WTC11 (cell line): ENCODE measurements around the gene RBBP4. TPM values are rescaled to one million over a fixed set of nuclear protein-coding genes. Genes with fewer than 3 reads are reported as not detected.
A peak's percentile ranks its signal among the peaks of the same experiment; 100 is the strongest.

Source experiments
- ATAC-seq: fragments of 200-7000 bp; cut with Tn5 transposase; 2 replicates; pipeline ENCODE4 v1.10.0; 2021; ENCODE audit warnings: mild to moderate bottlenecking, moderate library complexity
- CTCF ChIA-PET: fragments of 300-600 bp; sonication (Branson Sonifier 250); formaldehyde crosslinking; loops from one replicate; lab custom pipeline; 2021; ENCODE audit warnings: antibody characterized with exemption; lab: Charles Lee
- POLR2A ChIA-PET: fragments of 350-600 bp; sonication (Branson Sonifier 250); formaldehyde crosslinking; loops from one replicate; lab custom pipeline; 2021; ENCODE audit warnings: antibody characterized with exemption; lab: Charles Lee
- DNase-seq: peaks from one replicate; pipeline ENCODE4 v3.0.0; 2021; ENCODE audit warnings: low spot score
- H3K27ac Mint-ChIP-seq: 2 replicates; pipeline ENCODE4 v1.8.0; 2021; ENCODE audit warnings: mixed read lengths
- H3K27me3 Mint-ChIP-seq: 2 replicates; pipeline ENCODE4 v1.8.0; 2021; ENCODE audit warnings: low read depth, mild to moderate bottlenecking, moderate library complexity, mixed read lengths
- H3K36me3 Mint-ChIP-seq: 2 replicates; pipeline ENCODE4 v1.8.0; 2021; ENCODE audit warnings: mixed read lengths
- H3K4me1 Mint-ChIP-seq: 2 replicates; pipeline ENCODE4 v1.8.0; 2022; ENCODE audit warnings: mixed read lengths
- H3K4me3 Mint-ChIP-seq: 2 replicates; pipeline ENCODE4 v1.8.0; 2021; ENCODE audit warnings: mild to moderate bottlenecking, moderate library complexity, mixed read lengths
- H3K9me3 Mint-ChIP-seq: 2 replicates; pipeline ENCODE4 v1.8.0; 2021; ENCODE audit warnings: mixed read lengths
- ATF1 ChIP-seq: sonication (generic); formaldehyde crosslinking; IDR thresholded peaks from 2 replicates; pipeline ENCODE4 v1.8.1; 2023; ENCODE audit warnings: mild to moderate bottlenecking, moderate library complexity, missing genetic modification reagents
- ETV6 ChIP-seq: sonication (generic); formaldehyde crosslinking; IDR thresholded peaks from 2 replicates; pipeline ENCODE4 v1.8.1; 2022; ENCODE audit warnings: mild to moderate bottlenecking, missing genetic modification reagents
- JUN ChIP-seq: sonication (generic); formaldehyde crosslinking; IDR thresholded peaks from 2 replicates; pipeline ENCODE4 v1.8.0; 2023; ENCODE audit warnings: mild to moderate bottlenecking, missing genetic modification reagents
- PRRX2 ChIP-seq: fragments of 250-450 bp; sonication (Bioruptor Pico); IDR thresholded peaks from 2 replicates; pipeline ENCODE4 v1.8.0; 2021; ENCODE audit warnings: mild to moderate bottlenecking
- RORB ChIP-seq: fragments of 250-450 bp; sonication (Bioruptor Pico); IDR thresholded peaks from 2 replicates; pipeline ENCODE4 v1.9.0; 2021; ENCODE audit warnings: mild to moderate bottlenecking
- TEAD1 ChIP-seq: sonication (generic); formaldehyde crosslinking; IDR thresholded peaks from 2 replicates; pipeline ENCODE4 v1.8.0; 2022; ENCODE audit warnings: mild to moderate bottlenecking, missing genetic modification reagents
- TEAD4 ChIP-seq: sonication (generic); formaldehyde crosslinking; IDR thresholded peaks from 2 replicates; pipeline ENCODE4 v1.8.0; 2022; ENCODE audit warnings: mild to moderate bottlenecking, missing genetic modification reagents
- ZNF121 ChIP-seq: sonication (generic); formaldehyde crosslinking; IDR thresholded peaks from 2 replicates; pipeline ENCODE4 v1.8.0; 2023; ENCODE audit warnings: missing genetic modification reagents
- ZNF219 ChIP-seq: sonication (generic); formaldehyde crosslinking; IDR thresholded peaks from 2 replicates; pipeline ENCODE4 v1.8.0; 2023; ENCODE audit warnings: missing genetic modification reagents, mild to moderate bottlenecking, borderline replicate concordance
- ZNF423 ChIP-seq: fragments of 250-450 bp; sonication (Bioruptor Pico); IDR thresholded peaks from 2 replicates; pipeline ENCODE4 v2.1.2; 2022; ENCODE audit warnings: mild to moderate bottlenecking, moderate library complexity
- total RNA-seq: library from RNA; stranded (reverse); gene quantifications from 3 replicates; pipeline ENCODE4 v1.2.3, GENCODE V29; 2021
- TF ChIP-seq, protein P1 (sequence below): sonication (generic); formaldehyde crosslinking; IDR thresholded peaks from 2 replicates; pipeline ENCODE4 v1.8.1; 2022; ENCODE audit warnings: mild to moderate bottlenecking, missing genetic modification reagents, moderate library complexity, borderline replicate concordance
- TF ChIP-seq, protein P2 (sequence below): sonication (generic); formaldehyde crosslinking; IDR thresholded peaks from 2 replicates; pipeline ENCODE4 v1.8.0; 2023; ENCODE audit warnings: missing genetic modification reagents
- TF ChIP-seq, protein P3 (sequence below): sonication (generic); formaldehyde crosslinking; IDR thresholded peaks from 2 replicates; pipeline ENCODE4 v1.8.1; 2023; ENCODE audit warnings: mild to moderate bottlenecking, missing genetic modification reagents, moderate library complexity
- TF ChIP-seq, protein P4 (sequence below): fragments of 200-600 bp; IDR thresholded peaks from 2 replicates; pipeline ENCODE4 v1.8.0; 2022; ENCODE audit warnings: antibody characterized with exemption

RBBP4 gene
- total RNA-seq, 1 experiment from 2014 or later, result 331 TPM

GRCh38 chr1:32701421-32701911 is 50.5 kb downstream of the RBBP4 start:
- Mint-ChIP-seq H3K36me3 (no peaks in the 10 kb centered on the region), H3K4me3 (peak overlapping the region; percentile 70), H3K4me1 (peaks cover 13% of the 10 kb centered on the region), H3K9me3 (no peaks in the 10 kb centered on the region), H3K27me3 (peaks cover 53% of the 10 kb centered on the region), H3K27ac (no peak overlapping the region)
- ATAC-seq, result no peak
- no peak for DNase-seq
- TF ChIP-seq TEAD4 (CRISPR knock-in tag) (no peak), ETV6 (CRISPR knock-in tag) (no peak), RORB (no peak), TEAD1 (CRISPR knock-in tag) (no peak), JUN (CRISPR knock-in tag) (no peak), PRRX2 (no peak)
- TF ChIP-seq, protein P1, sequence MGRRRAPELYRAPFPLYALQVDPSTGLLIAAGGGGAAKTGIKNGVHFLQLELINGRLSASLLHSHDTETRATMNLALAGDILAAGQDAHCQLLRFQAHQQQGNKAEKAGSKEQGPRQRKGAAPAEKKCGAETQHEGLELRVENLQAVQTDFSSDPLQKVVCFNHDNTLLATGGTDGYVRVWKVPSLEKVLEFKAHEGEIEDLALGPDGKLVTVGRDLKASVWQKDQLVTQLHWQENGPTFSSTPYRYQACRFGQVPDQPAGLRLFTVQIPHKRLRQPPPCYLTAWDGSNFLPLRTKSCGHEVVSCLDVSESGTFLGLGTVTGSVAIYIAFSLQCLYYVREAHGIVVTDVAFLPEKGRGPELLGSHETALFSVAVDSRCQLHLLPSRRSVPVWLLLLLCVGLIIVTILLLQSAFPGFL, result no peak
- TF ChIP-seq, protein P2, sequence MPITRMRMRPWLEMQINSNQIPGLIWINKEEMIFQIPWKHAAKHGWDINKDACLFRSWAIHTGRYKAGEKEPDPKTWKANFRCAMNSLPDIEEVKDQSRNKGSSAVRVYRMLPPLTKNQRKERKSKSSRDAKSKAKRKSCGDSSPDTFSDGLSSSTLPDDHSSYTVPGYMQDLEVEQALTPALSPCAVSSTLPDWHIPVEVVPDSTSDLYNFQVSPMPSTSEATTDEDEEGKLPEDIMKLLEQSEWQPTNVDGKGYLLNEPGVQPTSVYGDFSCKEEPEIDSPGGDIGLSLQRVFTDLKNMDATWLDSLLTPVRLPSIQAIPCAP (CRISPR knock-in tag), result no peak
- ChIA-PET CTCF (interaction anchor here (0.9 to 3.6 kb wide), 5 partner anchors 11 to 300 kb away, joined by 3 to 43 read pairs (median 3); no protein-coding TSS in a partner anchor), POLR2A (interaction anchor here (1.2 kb wide), 1 partner anchor 71 kb away, joined by 4 read pairs; no protein-coding TSS in a partner anchor)

- CTCF ChIA-PET, result interaction anchor here (0.7 to 3.6 kb wide), 6 partner anchors 10 to 301 kb away, joined by 3 to 43 read pairs (median 4); no protein-coding TSS in a partner anchor
- no peak for DNase-seq
- POLR2A ChIA-PET, result interaction anchor here (1.2 kb wide), 1 partner anchor 71 kb away, joined by 4 read pairs; no protein-coding TSS in a partner anchor
These were observed 51.1 kb downstream of the RBBP4 start for GRCh38 chr1:32701951-32702598.

GRCh38 chr1:32702599-32703478 is 51.8 kb downstream of the RBBP4 start, which contains the start of gene SYNC:
TSS of gene SYNC (minus strand) at chr1:32702770. CDS start at chr1:32702660, 110 bp downstream.
- Mint-ChIP-seq H3K36me3 (no peaks in the 10 kb centered on the region), H3K27me3 (peaks cover 59% of the 10 kb centered on the region)
- POLR2A ChIA-PET, result interaction anchor here (0.9 kb wide), 1 partner anchor 14 kb away, joined by 3 read pairs; no protein-coding TSS in a partner anchor

More at GRCh38 chr1:32701951-32702598, 51.1 kb downstream of the RBBP4 start:
- H3K4me3 Mint-ChIP-seq, result peak overlapping the region; percentile 70
- TF ChIP-seq ZNF423 (CRISPR knock-in tag), result 0 out of 2 replicates have a peak, but pooled peaks have one; percentile 21
- no peak for TF ChIP-seq PRRX2
- no peaks in the 10 kb centered on the region for H3K9me3 Mint-ChIP-seq
- H3K36me3 Mint-ChIP-seq, result no peaks in the 10 kb centered on the region
- H3K4me1 Mint-ChIP-seq, result peaks cover 13% of the 10 kb centered on the region
- peak; percentile 33 for ATAC-seq
- no peak overlapping the region for H3K27ac Mint-ChIP-seq
- peaks cover 55% of the 10 kb centered on the region for H3K27me3 Mint-ChIP-seq

More at GRCh38 chr1:32702599-32703478, 51.8 kb downstream of the RBBP4 start, which contains the start of gene SYNC:
- DNase-seq, result no peak
- peak; percentile 26 for ATAC-seq
- Mint-ChIP-seq H3K9me3 (no peaks in the 10 kb centered on the region), H3K4me3 (peak within 1 kb of the TSS; percentile 70), H3K27ac (no peak within 1 kb of the TSS), H3K4me1 (peaks cover 13% of the 10 kb centered on the region)
- CTCF ChIA-PET, result interaction anchor here (0.7 to 3.6 kb wide), 4 partner anchors 9 to 183 kb away, joined by 6 to 43 read pairs (median 12); no protein-coding TSS in a partner anchor
- TF ChIP-seq ZNF219 (CRISPR knock-in tag) (no peak), ATF1 (CRISPR knock-in tag) (no peak), PRRX2 (no peak), ZNF121 (CRISPR knock-in tag) (0 out of 2 replicates have a peak, but pooled peaks have one; percentile 54)
- TF ChIP-seq, protein P3, sequence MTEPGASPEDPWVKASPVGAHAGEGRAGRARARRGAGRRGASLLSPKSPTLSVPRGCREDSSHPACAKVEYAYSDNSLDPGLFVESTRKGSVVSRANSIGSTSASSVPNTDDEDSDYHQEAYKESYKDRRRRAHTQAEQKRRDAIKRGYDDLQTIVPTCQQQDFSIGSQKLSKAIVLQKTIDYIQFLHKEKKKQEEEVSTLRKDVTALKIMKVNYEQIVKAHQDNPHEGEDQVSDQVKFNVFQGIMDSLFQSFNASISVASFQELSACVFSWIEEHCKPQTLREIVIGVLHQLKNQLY (CRISPR knock-in tag), result no peak
- TF ChIP-seq, protein P4, sequence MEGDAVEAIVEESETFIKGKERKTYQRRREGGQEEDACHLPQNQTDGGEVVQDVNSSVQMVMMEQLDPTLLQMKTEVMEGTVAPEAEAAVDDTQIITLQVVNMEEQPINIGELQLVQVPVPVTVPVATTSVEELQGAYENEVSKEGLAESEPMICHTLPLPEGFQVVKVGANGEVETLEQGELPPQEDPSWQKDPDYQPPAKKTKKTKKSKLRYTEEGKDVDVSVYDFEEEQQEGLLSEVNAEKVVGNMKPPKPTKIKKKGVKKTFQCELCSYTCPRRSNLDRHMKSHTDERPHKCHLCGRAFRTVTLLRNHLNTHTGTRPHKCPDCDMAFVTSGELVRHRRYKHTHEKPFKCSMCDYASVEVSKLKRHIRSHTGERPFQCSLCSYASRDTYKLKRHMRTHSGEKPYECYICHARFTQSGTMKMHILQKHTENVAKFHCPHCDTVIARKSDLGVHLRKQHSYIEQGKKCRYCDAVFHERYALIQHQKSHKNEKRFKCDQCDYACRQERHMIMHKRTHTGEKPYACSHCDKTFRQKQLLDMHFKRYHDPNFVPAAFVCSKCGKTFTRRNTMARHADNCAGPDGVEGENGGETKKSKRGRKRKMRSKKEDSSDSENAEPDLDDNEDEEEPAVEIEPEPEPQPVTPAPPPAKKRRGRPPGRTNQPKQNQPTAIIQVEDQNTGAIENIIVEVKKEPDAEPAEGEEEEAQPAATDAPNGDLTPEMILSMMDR, result no peak
- TF ChIP-seq, protein P2 (CRISPR knock-in tag), result no peak
